Spleen (tissue), 11 donors: ENCODE results near the gene POU6F1. TPM values are rescaled to one million over a fixed set of nuclear protein-coding genes. Genes with fewer than 3 reads are reported as not detected.

Experiments
- DNase-seq: peaks from one replicate; pipeline ENCODE4 v3.0.0-alpha.2; 2020
- H3K27ac ChIP-seq, 8 donors: fragments of 200-600 bp; sonication (generic) in 7 of 8; 1 replicate in 4 of 8; 2 replicates in 4 of 8; pipeline versions ENCODE4 v1.5.0 to v1.8.0; 2016 to 2021; ENCODE audit warnings: inconsistent platforms in 4 of 8, mild to moderate bottlenecking in 4 of 8, moderate library complexity in 1 of 8
- H3K27me3 ChIP-seq, 7 donors: fragments of 200-600 bp; sonication (generic) in 6 of 7; replicated peaks in 1 of 7; 1 replicate in 4 of 7; 2 replicates in 3 of 7; pipeline versions ENCODE4 v1.5.0 to v1.8.0; 2016 to 2021; ENCODE audit warnings: inconsistent platforms in 3 of 7, mild to moderate bottlenecking in 1 of 7
- H3K36me3 ChIP-seq, 6 donors: fragments of 200-600 bp; sonication (generic) in 5 of 6; 1 replicate in 4 of 6; 2 replicates in 2 of 6; pipeline versions ENCODE4 v1.5.0 to v1.8.0; 2016 to 2021; ENCODE audit warnings: inconsistent platforms in 2 of 6
- H3K4me1 ChIP-seq, 6 donors: fragments of 200-600 bp; sonication (generic) in 5 of 6; 1 replicate in 3 of 6; 2 replicates in 3 of 6; pipeline versions ENCODE4 v1.5.0 to v1.8.0; 2016 to 2021; ENCODE audit warnings: inconsistent platforms in 3 of 6
- H3K4me3 ChIP-seq, 8 donors: fragments of 200-600 bp; sonication (generic) in 7 of 8; 1 replicate in 4 of 8; 2 replicates in 4 of 8; pipeline versions ENCODE4 v1.5.0 to v1.8.0; 2016 to 2021; ENCODE audit warnings: inconsistent platforms in 4 of 8, mild to moderate bottlenecking in 4 of 8, moderate library complexity in 2 of 8
- H3K9me3 ChIP-seq, 8 donors: fragments of 200-600 bp; sonication (generic) in 7 of 8; 1 replicate in 4 of 8; 2 replicates in 4 of 8; pipeline versions ENCODE4 v1.5.0 to v1.8.0; 2016 to 2021; ENCODE audit warnings: inconsistent platforms in 4 of 8
- POLR2A ChIP-seq, 3 donors: fragments of 450-650 bp; IDR thresholded peaks; one replicate each; pipeline ENCODE4 v1.5.1; 2017; ENCODE audit warnings: antibody characterized with exemption in 3 of 3, mild to moderate bottlenecking in 1 of 3
- POLR2AphosphoS5 ChIP-seq, 3 donors: sonication (generic); formaldehyde crosslinking; IDR thresholded peaks; one replicate each; pipeline ENCODE4 v1.5.1; 2017; ENCODE audit warnings: antibody characterized with exemption in 3 of 3
- WGBS, 5 donors: extraction: QIAGEN DNeasy Blood & Tissue Kit in 3 of 5; methylation state at CpG; one replicate each; pipeline versions ENCODE4 v1.1.5 to v1.1.7; 2013 to 2018; 5-methylcytosine and 5-hydroxymethylcytosine counted together
- intact Hi-C: fragments of 100-400 bp; cut with DNase I; formaldehyde crosslinking; loops from one replicate; pipeline ENCODE4 v1.15.0; 2023; ENCODE audit warnings: low total_unique reads
- polyA plus RNA-seq, 3 donors: library from polyadenylated mRNA; stranded (reverse); fragments of 200-250 nt; gene quantifications; one replicate each; pipeline ENCODE4 v1.2.1, GENCODE V29; 2013
- total RNA-seq, 7 donors: library from RNA; depleted of rRNA in 3 of 7; stranded (reverse); fragments of >200 nt in 3 of 7; fragmentation: NEBNext Ultra II Directional in 4 of 7; extraction: Animal tissue kit (Norgen Biotek cat#: 25700) in 4 of 7; gene quantifications; one replicate each; pipeline versions ENCODE4 v1.1.0 to v1.2.1, GENCODE V29; 2016 to 2021
- TF ChIP-seq, protein P1 (sequence below), 11 experiments: fragments of 200-600 bp in 7 of 11; fragments of 450-650 bp in 4 of 11; sonication (generic) in 4 of 11; IDR thresholded peaks in 8 of 11; conservative IDR thresholded peaks in 3 of 11; 1 replicate in 7 of 11; 2 replicates in 4 of 11; pipeline versions ENCODE4 v1.4.0 to v1.8.0; 2016 to 2021; ENCODE audit warnings: antibody characterized with exemption in 11 of 11, inconsistent platforms in 4 of 11, mild to moderate bottlenecking in 1 of 11
- donor health status: healthy with polysubstance abuse.
- donor health status: DM: no; HTN: no; CAD: no; lungs with moderate emphysema.
- donor health status: DM: no; HTN: no; CAD: no.
- donor health status: Bipolar disorder and iron deficiency.
- donor health status: healthy.
- donor health status: DM: no; HTN: no; CAD: no.
- donor health status: DM: yes; HTN: yes; CAD: no.

Gene POU6F1
- total and polyA plus RNA-seq, 10 donors: 3.9 to 27.1 (median 18.5) TPM

- peaks cover 0 to 38% (median 18%) of the 10 kb centered on the region in 6 donors for H3K36me3 ChIP-seq
- H3K4me3 ChIP-seq: peak overlapping the region in 1 of 8 donors; percentile 17
- WGBS, 5 donors: 69 to 79% (median 76%) methylated on average over 14 of the region's 14 CpGs
- DNase-seq: no peak
- intact Hi-C loops: no loop called here
- TF ChIP-seq POLR2A (IDR thresholded peaks at IDR 0.05): no peak
- TF ChIP-seq, protein P1, sequence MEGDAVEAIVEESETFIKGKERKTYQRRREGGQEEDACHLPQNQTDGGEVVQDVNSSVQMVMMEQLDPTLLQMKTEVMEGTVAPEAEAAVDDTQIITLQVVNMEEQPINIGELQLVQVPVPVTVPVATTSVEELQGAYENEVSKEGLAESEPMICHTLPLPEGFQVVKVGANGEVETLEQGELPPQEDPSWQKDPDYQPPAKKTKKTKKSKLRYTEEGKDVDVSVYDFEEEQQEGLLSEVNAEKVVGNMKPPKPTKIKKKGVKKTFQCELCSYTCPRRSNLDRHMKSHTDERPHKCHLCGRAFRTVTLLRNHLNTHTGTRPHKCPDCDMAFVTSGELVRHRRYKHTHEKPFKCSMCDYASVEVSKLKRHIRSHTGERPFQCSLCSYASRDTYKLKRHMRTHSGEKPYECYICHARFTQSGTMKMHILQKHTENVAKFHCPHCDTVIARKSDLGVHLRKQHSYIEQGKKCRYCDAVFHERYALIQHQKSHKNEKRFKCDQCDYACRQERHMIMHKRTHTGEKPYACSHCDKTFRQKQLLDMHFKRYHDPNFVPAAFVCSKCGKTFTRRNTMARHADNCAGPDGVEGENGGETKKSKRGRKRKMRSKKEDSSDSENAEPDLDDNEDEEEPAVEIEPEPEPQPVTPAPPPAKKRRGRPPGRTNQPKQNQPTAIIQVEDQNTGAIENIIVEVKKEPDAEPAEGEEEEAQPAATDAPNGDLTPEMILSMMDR (IDR thresholded peaks at IDR 0.05 in 8 of 11, conservative IDR thresholded peaks at IDR 0.05 in 3 of 11): no peak
- peak; percentile 9 to 66 (median 36) for TF ChIP-seq POLR2AphosphoS5 (IDR thresholded peaks at IDR 0.05)
- peaks cover 0 to 30% (median 24%) of the 10 kb centered on the region in 6 donors for H3K4me1 ChIP-seq
- H3K9me3 ChIP-seq: no peaks in the 10 kb centered on the region
- H3K27me3 ChIP-seq: no peaks in the 10 kb centered on the region
- H3K27ac ChIP-seq: peak overlapping the region in 1 of 8 donors; percentile 8
Measured at GRCh38 chr12:51188359-51189051, 29.4 kb downstream of the POU6F1 start.

DNA sequence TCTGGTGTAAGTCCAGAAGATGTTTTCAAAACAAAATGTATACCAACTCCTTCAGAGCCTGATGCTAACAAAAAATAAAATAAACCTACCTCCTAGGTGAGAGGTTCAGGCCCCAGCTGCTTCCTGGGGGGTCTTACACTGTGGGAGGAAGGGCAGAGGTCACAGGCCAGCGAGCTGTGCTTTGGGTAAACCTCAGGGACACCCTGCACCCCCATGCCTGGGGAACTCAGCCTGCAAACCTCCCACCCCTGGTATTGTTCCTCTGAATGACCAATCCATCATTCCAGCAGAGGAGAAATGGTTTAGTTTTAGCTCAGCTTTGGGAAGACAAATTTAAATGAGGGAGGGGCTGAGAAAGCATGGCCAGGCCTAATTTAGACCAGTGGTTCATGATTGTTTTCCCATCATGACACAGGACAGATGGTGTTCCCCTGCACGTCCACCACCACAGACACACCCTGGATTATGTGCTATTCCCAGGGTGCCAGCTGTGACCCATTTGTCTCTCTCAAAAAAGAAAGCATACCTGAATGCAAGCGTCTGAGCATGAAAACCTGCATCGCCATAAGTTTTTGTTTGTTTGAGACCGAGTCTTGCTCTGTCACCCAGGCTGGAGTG, 30.4 kb downstream of the POU6F1 start:
- intact Hi-C loops: no loop called here
- Histone ChIP-seq H3K27me3 (no peaks in the 10 kb centered on the region), H3K27ac (no peak overlapping the region), H3K9me3 (no peaks in the 10 kb centered on the region), H3K36me3 (peaks cover 0 to 33% (median 18%) of the 10 kb centered on the region in 6 donors), H3K4me3 (no peak overlapping the region), H3K4me1 (peaks cover 0 to 30% (median 24%) of the 10 kb centered on the region in 6 donors)
- TF ChIP-seq POLR2A (IDR thresholded peaks at IDR 0.05): no peak
- TF ChIP-seq, protein P1 (IDR thresholded peaks at IDR 0.05 in 8 of 11, conservative IDR thresholded peaks at IDR 0.05 in 3 of 11): no peak
- no peak for TF ChIP-seq POLR2AphosphoS5 (IDR thresholded peaks at IDR 0.05)
- WGBS, 5 donors: 62 to 79% (median 71%) methylated on average over 5 of the region's 5 CpGs
- no peak for DNase-seq

- DNase-seq: no peak
- WGBS, 5 donors: 40 to 60% (median 44%) methylated on average over 3 of the region's 3 CpGs
Measured at GRCh38 chr12:51186465-51187085, 31.3 kb downstream of the POU6F1 start.

More at GRCh38 chr12:51186465-51187085, 31.3 kb downstream of the POU6F1 start:
- H3K27me3 ChIP-seq: no peaks in the 10 kb centered on the region
- no peak overlapping the region for H3K4me3 ChIP-seq
- peaks cover 0 to 24% (median 17%) of the 10 kb centered on the region in 6 donors for H3K36me3 ChIP-seq
- peaks cover 0 to 30% (median 24%) of the 10 kb centered on the region in 6 donors for H3K4me1 ChIP-seq
- H3K27ac ChIP-seq: no peak overlapping the region
- intact Hi-C loops: no loop called here
- TF ChIP-seq, protein P1 (IDR thresholded peaks at IDR 0.05 in 8 of 11, conservative IDR thresholded peaks at IDR 0.05 in 3 of 11): no peak
- TF ChIP-seq POLR2AphosphoS5 (IDR thresholded peaks at IDR 0.05): no peak
- TF ChIP-seq POLR2A (IDR thresholded peaks at IDR 0.05): no peak
- no peaks in the 10 kb centered on the region for H3K9me3 ChIP-seq
